Activated CD8-positive, alpha-beta memory T cell treated with anti-CD3 and anti-CD28 coated beads, Interleukin-2, amount 50 U/mL, for 24 hours (primary cell): Measurements from ENCODE around the gene SCYGR8.

Experiments
- DNase-seq: peaks from one replicate; pipeline ENCODE4 v3.0.0-alpha.2; 2020; ENCODE audit errors: extremely low read depth

Gene SCYGR8

GRCh38 chr2:227761740-227762476 is 16.2 kb downstream of the SCYGR8 start:
- no peak for DNase-seq

GRCh38 chr2:227765788-227766372 is 20.2 kb downstream of the SCYGR8 start:
- DNase-seq, result no peak

GRCh38 chr2:227766373-227766883 is 20.7 kb downstream of the SCYGR8 start:
- DNase-seq, result no peak

DNA sequence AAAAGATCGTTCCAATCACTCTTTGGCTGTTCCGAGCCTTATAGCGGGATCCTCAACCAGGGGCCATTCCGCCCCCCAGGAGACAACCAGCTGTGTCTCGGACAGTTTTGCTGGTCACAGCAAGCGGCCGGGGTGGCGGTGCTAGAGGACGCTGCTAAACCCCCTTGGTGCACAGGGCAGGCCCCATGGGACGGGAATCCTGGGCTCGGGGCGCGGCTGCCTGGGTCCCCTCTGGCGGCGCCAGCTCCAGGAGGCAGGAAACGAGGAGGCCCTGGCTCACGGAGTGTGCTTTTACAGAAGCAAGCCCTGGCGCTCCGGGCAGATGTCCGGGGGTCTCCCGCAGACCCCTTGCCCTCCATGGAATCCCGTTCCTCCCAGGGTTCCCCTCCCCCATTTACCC is 22.1 kb downstream of the SCYGR8 start:
- no peak for DNase-seq

DNA sequence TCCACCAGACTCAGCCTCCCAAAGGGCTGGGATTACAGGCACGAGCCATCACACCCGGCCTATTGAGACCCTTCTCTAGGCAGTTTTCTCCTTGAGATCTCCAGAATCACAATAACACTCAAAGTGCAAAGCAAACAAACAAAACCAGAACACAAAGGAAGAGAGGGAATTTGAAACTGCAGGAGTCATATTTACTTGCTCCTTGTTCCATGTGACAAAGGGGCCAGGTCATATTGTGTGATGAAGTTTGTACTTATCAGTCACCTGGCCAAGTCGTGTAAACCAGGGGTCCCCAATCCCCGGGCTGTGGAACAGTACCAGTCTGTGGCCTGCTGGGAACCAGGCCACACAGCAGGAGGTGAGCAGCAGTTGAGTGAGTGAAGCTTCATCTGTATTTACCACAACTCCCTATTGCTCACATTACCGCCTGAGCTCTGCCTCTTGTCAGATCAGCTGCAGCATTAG is 26.5 kb downstream of the SCYGR8 start:
- DNase-seq, result no peak

DNA sequence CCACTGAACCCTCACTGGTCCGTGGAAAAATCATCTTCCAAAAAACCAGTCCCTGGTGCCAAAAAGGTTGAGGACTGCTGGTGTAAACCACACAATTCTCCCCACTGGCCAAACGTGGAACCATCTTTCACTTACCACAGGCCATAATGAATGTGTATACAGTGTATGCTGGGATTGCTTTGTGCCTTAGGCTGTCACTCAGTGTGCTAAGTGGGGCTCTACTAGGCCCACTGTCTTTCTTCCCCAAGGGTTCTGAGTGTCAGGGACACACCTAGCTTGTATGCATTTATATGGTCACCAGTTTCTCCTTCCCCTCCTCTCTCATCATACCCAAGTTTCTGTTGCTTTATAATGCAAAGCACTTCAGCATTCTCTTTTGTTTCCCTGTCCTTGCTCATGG is 27.2 kb downstream of the SCYGR8 start:
- no peak for DNase-seq

DNA sequence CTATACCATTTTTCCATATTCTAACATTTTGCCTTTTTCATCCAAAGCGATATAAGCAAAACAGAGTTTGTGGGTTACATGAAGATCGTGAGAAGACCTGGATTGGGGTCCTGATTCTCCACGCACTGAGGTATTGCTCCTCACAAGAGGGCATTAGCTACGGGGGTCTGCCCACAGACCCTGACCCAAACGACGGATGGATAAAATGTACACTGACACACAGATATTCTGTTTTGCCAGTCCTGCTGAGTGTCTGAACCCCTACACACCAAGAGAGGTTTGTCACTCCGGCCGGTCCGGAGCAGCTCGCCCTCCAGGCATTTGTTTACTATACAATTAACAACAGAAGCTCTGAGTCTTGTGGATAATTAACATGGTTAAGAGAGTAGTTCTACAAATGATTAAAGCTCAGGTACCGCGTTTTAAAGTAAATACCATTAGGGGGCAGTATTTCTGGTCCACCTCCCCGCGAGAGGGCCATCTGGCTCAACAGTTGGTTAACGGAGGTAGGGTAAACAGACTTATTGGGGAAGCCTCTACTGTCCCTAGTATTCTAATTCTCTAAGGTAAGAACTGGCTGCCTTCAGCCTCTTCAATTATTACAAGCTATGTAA is 28.4 kb downstream of the SCYGR8 start:
- DNase-seq, result no peak

DNA sequence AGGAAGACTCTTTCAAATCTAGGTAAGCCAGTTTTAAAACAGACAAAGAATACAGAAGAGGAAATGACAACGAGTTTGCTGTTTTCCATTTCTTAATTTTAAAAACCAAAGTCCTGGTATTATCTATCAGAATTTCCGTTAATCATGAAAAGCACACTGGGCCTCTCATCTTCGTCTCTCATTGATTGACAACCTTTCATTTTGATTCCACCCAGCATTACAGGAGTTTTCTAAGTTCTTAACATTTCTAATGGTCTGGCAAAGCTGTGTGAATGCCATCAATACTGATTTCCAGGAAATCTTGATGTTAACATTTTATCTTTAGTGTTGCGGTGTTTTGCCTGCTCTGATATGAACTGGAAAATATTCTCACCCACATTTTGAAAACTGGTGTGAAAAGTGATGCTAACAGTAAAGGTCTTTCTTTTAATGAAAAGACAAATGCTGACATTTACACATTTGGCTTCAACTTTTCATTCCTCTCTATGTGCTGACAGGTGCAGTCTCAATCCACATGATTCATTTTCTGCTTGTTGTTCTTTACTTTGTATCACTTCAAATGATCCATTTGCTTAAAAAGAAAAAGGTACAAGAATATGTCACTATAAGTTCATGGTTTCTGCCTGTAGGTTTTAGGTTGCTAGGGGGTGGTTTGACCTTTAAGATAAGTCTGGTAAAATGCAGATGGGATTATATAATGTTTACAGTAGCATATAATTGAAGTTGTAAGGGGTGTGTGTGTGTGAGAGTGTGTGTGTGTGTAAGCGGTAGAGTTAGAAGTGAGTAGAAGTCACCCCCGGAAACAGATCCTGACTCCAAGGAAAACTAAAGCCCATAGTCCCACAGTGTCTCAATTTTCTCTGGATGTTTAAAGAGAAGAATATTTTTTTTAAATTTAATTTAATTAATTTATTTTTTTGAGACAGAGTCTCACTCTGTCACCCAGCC is 29.5 kb downstream of the SCYGR8 start:
- DNase-seq, result no peak

DNA sequence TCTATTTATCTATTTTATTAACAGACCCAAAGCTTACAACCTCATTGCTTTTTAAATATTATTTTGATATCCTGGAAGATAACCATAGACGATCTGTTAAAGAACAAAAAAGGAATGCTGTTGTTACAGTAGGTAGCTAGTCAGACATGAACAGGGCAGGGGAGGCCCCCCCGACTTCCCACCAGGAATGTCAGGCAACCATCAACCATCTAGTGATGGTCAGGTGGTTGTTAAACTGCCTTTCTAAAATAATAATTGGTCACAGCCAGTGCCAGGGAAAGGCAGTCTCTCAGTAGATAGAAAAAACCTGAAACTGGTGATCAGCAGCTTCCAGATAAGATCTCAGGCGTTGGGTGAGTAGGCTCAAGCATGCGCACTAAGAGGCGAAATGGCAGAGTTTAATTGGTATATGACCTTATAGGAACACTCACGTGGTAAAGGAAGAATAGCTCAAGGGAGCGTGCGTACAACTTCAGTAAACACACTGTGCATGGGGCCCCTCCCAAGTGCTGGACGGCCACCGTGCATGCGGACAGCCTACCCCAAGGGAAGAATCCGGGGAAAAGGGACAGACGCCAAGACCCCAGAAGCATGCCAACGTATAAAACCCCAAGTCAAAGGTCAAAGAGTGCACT is 35.4 kb downstream of the SCYGR8 start:
- no peak for DNase-seq

- no peak for DNase-seq
Observed at GRCh38 chr2:227781841-227782240, 36.1 kb downstream of the SCYGR8 start.

DNA sequence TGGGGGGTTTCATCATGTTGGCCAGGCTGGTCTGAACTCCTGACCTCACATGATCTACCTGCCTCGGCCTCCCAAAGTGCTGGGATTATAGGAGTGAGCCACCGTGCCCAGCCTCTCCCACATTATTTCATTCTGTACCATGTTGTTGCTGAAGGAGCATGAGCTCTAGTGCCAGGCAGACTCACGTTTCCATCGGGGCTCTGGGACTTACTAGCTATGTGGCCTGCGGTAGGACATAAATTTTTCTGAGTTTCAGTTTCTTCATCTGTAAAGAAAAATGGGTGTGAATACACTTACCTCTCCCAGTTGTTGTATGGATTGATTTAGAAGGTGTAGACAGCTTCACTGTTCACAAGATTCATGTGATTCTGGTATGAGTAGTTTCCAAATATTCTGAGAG is 37.1 kb downstream of the SCYGR8 start:
- DNase-seq, result no peak

GRCh38 chr2:227783404-227784138 is 37.9 kb downstream of the SCYGR8 start:
- DNase-seq, result no peak

DNA sequence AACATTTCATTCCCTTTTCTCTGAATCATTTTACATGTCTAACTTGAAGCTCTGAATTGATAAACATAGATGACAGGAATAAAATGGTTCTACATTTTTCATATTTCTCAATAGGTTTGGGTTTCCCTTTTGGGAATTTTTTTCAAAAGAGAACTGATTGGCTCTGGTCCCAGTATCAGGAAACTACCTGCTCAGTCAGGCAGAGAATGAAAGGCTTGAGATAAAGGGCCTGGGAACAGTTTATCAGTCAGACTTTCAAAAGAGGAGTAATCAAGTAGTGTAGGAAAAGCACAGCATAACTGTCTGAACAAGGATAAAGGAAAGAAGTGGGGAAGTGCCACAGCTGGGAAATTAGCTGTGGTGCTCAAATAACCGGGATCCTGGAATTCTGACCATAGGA is 39.6 kb downstream of the SCYGR8 start:
- DNase-seq, result no peak

- DNase-seq, result no peak
Observed at GRCh38 chr2:227788561-227789018, 42.9 kb downstream of the SCYGR8 start.

DNA sequence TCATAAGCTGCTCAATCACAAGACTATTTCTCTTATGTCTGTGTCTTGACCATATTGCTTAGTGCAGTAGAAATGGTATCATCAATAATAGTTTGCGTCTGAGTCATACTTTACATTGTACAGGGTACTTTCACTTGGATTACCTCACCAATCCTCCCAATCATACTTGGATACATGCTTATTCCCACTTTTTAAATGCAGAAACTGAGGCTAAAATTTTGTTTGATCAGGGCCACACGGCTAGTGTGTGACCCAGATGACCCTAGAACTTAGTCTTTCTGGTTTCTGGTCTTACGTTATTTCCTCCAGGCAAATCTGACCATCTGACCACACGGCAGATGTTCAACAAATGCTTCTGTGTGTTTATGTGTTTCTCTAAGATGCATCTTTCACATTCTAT is 44.1 kb downstream of the SCYGR8 start:
- no peak for DNase-seq

DNA sequence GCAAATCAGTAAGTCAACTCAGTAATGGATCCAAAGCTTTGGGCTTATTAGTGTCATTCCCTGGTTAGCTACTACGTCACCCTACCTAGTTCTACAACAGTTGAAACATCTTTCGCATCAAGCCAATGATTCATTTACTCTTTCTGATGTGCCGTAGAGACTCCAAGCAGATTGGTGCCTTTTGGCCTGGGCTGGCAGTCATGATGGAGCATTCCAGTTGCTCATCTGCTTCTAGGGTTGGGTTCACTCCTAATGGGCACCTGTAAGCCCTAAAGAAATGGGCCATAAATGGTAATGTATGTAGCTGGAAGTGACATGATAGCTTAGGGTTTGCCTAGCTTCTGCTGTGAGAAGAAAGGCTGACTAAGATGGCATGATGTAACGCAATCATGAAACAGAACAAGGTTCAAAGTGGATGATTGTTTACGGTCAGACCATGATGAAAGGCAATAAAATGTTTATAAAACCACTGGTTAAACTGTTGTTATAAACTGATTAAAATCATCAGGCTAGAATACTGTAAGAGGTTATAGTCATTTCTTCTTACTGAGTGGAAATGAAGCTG is 47.5 kb downstream of the SCYGR8 start:
- DNase-seq, result no peak
